Esophagus squamous epithelium (tissue), 4 donors: Measurements from ENCODE around the gene ARAF.
A peak's percentile ranks its signal among the peaks of the same experiment; 100 is the strongest.

Experiments
- POLR2A ChIP-seq, 4 donors: fragments of 450-650 bp; IDR thresholded peaks; one replicate each; pipeline ENCODE4 v1.6.1; 2017; ENCODE audit warnings: antibody characterized with exemption in 4 of 4, mild to moderate bottlenecking in 4 of 4, moderate library complexity in 3 of 4
- TF ChIP-seq, protein P1 (sequence below), 6 experiments: fragments of 450-650 bp in 4 of 6; fragments of 200-600 bp in 2 of 6; sonication (generic) in 2 of 6; IDR thresholded peaks; one replicate each; pipeline ENCODE4 v1.5.1; 2016 to 2019; ENCODE audit warnings: antibody characterized with exemption in 6 of 6, mild to moderate bottlenecking in 4 of 6, moderate library complexity in 4 of 6

DNA sequence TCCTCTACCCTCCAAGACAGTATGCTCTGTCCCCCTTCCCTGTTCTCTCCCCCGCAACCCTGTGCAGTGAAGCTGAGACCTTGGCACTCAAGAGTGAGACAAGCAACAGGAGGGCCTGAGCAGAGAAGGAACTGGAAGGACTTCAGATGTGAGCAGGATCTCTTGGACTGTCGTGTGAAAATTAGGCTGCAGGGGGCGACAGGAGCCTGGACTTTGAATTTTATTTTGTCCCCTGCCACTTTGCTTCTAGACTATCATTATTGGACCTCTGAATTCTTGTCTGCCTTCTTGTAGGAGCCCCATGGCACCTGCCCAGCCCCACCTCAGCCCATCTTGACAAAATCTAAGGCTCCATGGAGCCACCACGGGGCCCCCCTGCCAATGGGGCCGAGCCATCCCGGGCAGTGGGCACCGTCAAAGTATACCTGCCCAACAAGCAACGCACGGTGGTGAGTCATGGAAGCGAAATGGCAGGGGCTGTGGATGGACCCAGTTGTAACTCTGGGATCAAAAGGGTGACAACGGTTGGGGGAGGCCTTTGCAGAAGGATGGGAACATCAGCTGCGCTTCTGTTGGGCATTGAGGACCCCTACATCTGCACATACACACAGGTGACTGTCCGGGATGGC is 1.7 kb downstream of the ARAF start:
- TF ChIP-seq POLR2A (IDR thresholded peaks at IDR 0.05), result no peak
- TF ChIP-seq, protein P1, sequence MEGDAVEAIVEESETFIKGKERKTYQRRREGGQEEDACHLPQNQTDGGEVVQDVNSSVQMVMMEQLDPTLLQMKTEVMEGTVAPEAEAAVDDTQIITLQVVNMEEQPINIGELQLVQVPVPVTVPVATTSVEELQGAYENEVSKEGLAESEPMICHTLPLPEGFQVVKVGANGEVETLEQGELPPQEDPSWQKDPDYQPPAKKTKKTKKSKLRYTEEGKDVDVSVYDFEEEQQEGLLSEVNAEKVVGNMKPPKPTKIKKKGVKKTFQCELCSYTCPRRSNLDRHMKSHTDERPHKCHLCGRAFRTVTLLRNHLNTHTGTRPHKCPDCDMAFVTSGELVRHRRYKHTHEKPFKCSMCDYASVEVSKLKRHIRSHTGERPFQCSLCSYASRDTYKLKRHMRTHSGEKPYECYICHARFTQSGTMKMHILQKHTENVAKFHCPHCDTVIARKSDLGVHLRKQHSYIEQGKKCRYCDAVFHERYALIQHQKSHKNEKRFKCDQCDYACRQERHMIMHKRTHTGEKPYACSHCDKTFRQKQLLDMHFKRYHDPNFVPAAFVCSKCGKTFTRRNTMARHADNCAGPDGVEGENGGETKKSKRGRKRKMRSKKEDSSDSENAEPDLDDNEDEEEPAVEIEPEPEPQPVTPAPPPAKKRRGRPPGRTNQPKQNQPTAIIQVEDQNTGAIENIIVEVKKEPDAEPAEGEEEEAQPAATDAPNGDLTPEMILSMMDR (IDR thresholded peaks at IDR 0.05), result peak in 3 of 6 experiments; percentile 15 to 40 (median 25)
